ENCODE results near the gene KCNJ10.

The KCNJ10 gene

DNA sequence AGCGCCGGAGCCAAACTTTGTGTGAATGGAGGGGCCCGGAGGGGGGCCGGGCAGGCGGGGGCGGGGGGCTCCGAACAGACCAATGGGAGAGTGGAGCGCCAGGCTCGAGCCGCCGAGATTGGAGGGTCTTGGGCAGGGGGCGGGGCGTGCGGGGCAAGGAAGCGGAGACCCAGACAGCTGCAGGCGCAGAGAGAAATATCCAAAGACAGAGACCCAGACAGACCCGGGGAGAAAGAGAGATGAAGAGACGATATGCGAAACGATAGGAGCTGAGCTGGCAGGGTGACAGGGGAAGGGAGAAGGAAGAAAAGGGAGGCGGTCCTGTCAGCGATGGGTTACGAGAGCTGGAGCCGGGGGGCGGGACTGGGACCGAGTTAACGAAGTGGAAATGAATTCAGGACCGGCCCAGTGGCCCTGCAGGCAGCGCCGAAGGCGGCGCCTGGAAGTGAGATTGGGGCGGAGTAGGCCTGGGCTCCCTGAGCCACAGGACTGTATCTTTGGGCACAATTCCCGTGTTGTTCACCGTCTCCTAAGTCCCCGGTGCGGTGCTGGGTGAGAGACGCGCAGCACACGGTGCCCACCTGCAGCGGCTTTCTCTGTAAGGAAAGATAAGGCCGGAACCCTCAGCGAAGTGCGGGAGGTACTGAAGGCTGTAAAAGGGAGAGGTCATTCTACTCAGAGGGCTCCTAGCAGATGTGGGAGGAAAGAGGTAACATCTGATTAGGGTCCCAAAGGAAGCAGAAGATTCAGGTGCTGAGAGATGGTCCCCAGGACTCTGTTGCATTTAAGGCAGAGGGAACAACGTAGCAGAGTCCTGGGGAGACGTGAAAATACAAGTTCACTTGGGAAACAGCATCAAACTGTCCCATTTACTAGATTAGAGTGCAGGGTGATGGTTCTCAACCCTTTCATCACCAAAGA lies 543 bp upstream of the KCNJ10 start:
- Histone ChIP-seq H3K27me3 (ENCODE audit: insufficient read depth, poor library complexity, severe bottlenecking) (peaks cover 11% of the 10 kb centered on the region), H3K4me1 (ENCODE audit: insufficient read depth, poor library complexity, severe bottlenecking) (no peaks in the 10 kb centered on the region), H3K4me3 (ENCODE audit: severe bottlenecking) (peak overlapping the region; percentile 26), H3K36me3 (ENCODE audit: low read depth) (no peaks in the 10 kb centered on the region), H3K27ac (ENCODE audit: poor library complexity, severe bottlenecking) (no peak overlapping the region), H3K9me3 (ENCODE audit: severe bottlenecking) (no peaks in the 10 kb centered on the region)
- TF ChIP-seq, protein P1, sequence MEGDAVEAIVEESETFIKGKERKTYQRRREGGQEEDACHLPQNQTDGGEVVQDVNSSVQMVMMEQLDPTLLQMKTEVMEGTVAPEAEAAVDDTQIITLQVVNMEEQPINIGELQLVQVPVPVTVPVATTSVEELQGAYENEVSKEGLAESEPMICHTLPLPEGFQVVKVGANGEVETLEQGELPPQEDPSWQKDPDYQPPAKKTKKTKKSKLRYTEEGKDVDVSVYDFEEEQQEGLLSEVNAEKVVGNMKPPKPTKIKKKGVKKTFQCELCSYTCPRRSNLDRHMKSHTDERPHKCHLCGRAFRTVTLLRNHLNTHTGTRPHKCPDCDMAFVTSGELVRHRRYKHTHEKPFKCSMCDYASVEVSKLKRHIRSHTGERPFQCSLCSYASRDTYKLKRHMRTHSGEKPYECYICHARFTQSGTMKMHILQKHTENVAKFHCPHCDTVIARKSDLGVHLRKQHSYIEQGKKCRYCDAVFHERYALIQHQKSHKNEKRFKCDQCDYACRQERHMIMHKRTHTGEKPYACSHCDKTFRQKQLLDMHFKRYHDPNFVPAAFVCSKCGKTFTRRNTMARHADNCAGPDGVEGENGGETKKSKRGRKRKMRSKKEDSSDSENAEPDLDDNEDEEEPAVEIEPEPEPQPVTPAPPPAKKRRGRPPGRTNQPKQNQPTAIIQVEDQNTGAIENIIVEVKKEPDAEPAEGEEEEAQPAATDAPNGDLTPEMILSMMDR (IDR thresholded peaks at IDR 0.05; ENCODE audit: poor library complexity, severe bottlenecking), result no peak
- ATAC-seq (ENCODE audit: low read depth) (peak; percentile 91), DNase-seq (ENCODE audit: low spot score) (no peak)

DNA sequence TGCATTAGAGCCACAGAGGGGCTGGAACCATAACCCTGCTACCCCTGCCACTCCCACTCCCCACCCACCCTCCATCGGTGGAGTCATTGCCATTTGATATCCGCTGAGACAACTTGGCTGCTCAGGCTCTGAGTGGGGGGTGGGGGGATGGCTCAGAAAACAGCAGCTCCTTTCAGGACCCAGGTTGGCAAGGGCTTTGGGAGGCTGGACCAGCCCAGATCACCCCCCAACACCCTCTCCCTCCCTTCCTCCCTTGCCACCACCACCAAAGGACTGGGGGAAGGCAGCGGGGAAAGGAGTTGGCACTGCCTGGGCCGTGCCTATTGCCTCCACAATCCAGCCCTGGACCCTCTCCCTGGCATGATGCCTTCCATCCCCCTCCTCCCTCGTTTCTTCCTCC lies 1.7 kb downstream of the KCNJ10 start:
- ATAC-seq (ENCODE audit: low read depth), result no peak
- Histone ChIP-seq H3K4me1 (ENCODE audit: insufficient read depth, poor library complexity, severe bottlenecking) (no peaks in the 10 kb centered on the region), H3K27ac (ENCODE audit: poor library complexity, severe bottlenecking) (no peak overlapping the region), H3K4me3 (ENCODE audit: severe bottlenecking) (no peak overlapping the region), H3K36me3 (ENCODE audit: low read depth) (no peaks in the 10 kb centered on the region), H3K27me3 (ENCODE audit: insufficient read depth, poor library complexity, severe bottlenecking) (peaks cover 11% of the 10 kb centered on the region), H3K9me3 (ENCODE audit: severe bottlenecking) (no peaks in the 10 kb centered on the region)
- TF ChIP-seq, protein P1 (IDR thresholded peaks at IDR 0.05; ENCODE audit: poor library complexity, severe bottlenecking), result no peak
- DNase-seq (ENCODE audit: low spot score), result no peak

GRCh38 chr1:160066829-160067745 lies 2.9 kb downstream of the KCNJ10 start:
- Histone ChIP-seq H3K27me3 (ENCODE audit: insufficient read depth, poor library complexity, severe bottlenecking) (peaks cover 11% of the 10 kb centered on the region), H3K4me3 (ENCODE audit: severe bottlenecking) (no peak overlapping the region), H3K27ac (ENCODE audit: poor library complexity, severe bottlenecking) (no peak overlapping the region), H3K4me1 (ENCODE audit: insufficient read depth, poor library complexity, severe bottlenecking) (no peaks in the 10 kb centered on the region), H3K9me3 (ENCODE audit: severe bottlenecking) (no peaks in the 10 kb centered on the region), H3K36me3 (ENCODE audit: low read depth) (no peaks in the 10 kb centered on the region)
- DNase-seq (ENCODE audit: low spot score) (no peak), ATAC-seq (ENCODE audit: low read depth) (no peak)
- TF ChIP-seq, protein P1 (IDR thresholded peaks at IDR 0.05; ENCODE audit: poor library complexity, severe bottlenecking), result no peak

DNA sequence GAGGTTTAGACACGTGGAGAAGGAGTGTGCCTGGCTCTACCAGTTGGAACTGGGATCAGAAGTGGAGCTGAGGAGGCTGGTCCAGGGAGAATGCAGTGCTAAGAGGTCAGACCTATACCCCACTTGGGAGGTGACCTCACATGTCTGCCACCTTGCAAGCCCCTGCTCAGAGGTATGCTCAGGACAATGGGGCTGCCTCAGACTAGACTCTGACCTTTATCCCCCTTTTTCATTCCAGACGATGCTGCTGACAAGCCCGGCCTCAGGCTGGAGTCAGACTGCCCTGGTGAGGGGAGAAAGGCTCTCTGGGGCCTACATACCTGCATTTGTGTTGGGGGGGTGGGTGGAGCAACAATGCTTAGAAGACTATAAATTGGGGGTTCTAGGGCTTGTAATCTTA lies 5.2 kb downstream of the KCNJ10 start:
- Histone ChIP-seq H3K27ac (ENCODE audit: poor library complexity, severe bottlenecking) (no peak overlapping the region), H3K4me1 (ENCODE audit: insufficient read depth, poor library complexity, severe bottlenecking) (no peaks in the 10 kb centered on the region), H3K27me3 (ENCODE audit: insufficient read depth, poor library complexity, severe bottlenecking) (no peaks in the 10 kb centered on the region), H3K9me3 (ENCODE audit: severe bottlenecking) (no peaks in the 10 kb centered on the region), H3K4me3 (ENCODE audit: severe bottlenecking) (no peak overlapping the region), H3K36me3 (ENCODE audit: low read depth) (no peaks in the 10 kb centered on the region)
- TF ChIP-seq, protein P1 (IDR thresholded peaks at IDR 0.05; ENCODE audit: poor library complexity, severe bottlenecking), result no peak
- no peak for ATAC-seq (ENCODE audit: low read depth)
- no peak for DNase-seq (ENCODE audit: low spot score)

Data from RWPE2 (cell line).